HCT116 (cell line): ENCODE data around the gene KIFC1. TPM values are rescaled to one million over a fixed set of nuclear protein-coding genes. Genes with fewer than 3 reads are reported as not detected.

Source experiments
- ATAC-seq: fragments of 200-7000 bp; cut with Tn5 transposase; 2 replicates; pipeline ENCODE4 v1.9.1; 2020; ENCODE audit warnings: mild to moderate bottlenecking, moderate library complexity
- BruUV-seq: library from RNA; stranded (reverse); fragments of 400-500 nt; replicated peaks from 2 replicates; lab custom pipeline; 2021; lab: Mats Ljungman, UMichigan
- CTCF ChIA-PET: fragments of 300-600 bp; sonication (Branson Sonifier 250); formaldehyde crosslinking; loops from one replicate; lab custom pipeline; 2021; ENCODE audit warnings: antibody characterized with exemption; lab: Charles Lee
- POLR2A ChIA-PET: fragments of 300-600, 350-600 bp; sonication (Branson Sonifier 250); formaldehyde crosslinking; loops from one replicate; lab custom pipeline; 2021; ENCODE audit warnings: antibody characterized with exemption; lab: Charles Lee
- RAD21 ChIA-PET, 2 experiments: fragments of 300-600 bp; sonication (Branson Sonifier 250); formaldehyde crosslinking; loops; one replicate each; lab custom pipeline; 2023; ENCODE audit warnings: low total read pairs in 2 of 2; ENCODE audit not compliant: uncharacterized antibody in 2 of 2, unreplicated experiment in 2 of 2, low non-redundant PET in 1 of 2; lab: Charles Lee
- DNase-seq: peaks from one replicate; pipeline ENCODE4 v3.0.0-alpha.2; 2010; ENCODE audit warnings: low read depth, low spot score
- H2AFZ ChIP-seq: fragments of 200-600 bp; shearing (Covaris generic), sonication (generic); 2 replicates; pipeline ENCODE4 v1.6.1; 2017; ENCODE audit warnings: low read depth, mixed run types, mixed read lengths, antibody characterized with exemption, low read length; ENCODE audit not compliant: poor library complexity, severe bottlenecking
- H3K27ac ChIP-seq: 2 replicates; pipeline ENCODE4 v1.5.1; 2012; ENCODE audit warnings: low read depth, low read length
- H3K27me3 ChIP-seq: fragments of 200-600 bp; sonication (generic); 2 replicates; pipeline ENCODE4 v1.6.1; 2016; ENCODE audit warnings: mixed run types, low read length, mixed read lengths; ENCODE audit not compliant: insufficient read depth
- H3K36me3 ChIP-seq, 2 experiments: fragments of 200-500 bp in 1 of 2; fragments of 200-600 bp in 1 of 2; sonication (Bioruptor generic) in 1 of 2; sonication (generic) in 1 of 2; 2 replicates each; pipeline versions ENCODE4 v1.5.1 to v1.6.1; 2014 to 2016; ENCODE audit warnings: low read length in 2 of 2, inconsistent platforms in 1 of 2, mixed read lengths in 1 of 2, mixed run types in 1 of 2; ENCODE audit not compliant: insufficient read depth in 2 of 2, control insufficient read depth in 1 of 2
- H3K4me1 ChIP-seq, 2 experiments: fragments of 200-600 bp in 1 of 2; sonication (generic) in 1 of 2; 2 replicates each; pipeline versions ENCODE4 v1.5.1 to v1.6.1; 2012 to 2017; ENCODE audit warnings: low read length in 2 of 2, inconsistent platforms in 1 of 2, mild to moderate bottlenecking in 1 of 2, mixed read lengths in 1 of 2, mixed run types in 1 of 2, moderate library complexity in 1 of 2; ENCODE audit not compliant: insufficient read depth in 2 of 2, control insufficient read depth in 1 of 2
- H3K4me2 ChIP-seq: fragments of 200-600 bp; sonication (generic); 2 replicates; pipeline ENCODE4 v1.6.1; 2017; ENCODE audit warnings: mixed run types, low read length, mixed read lengths
- H3K4me3 ChIP-seq, 2 experiments: fragments of 200-600 bp in 1 of 2; sonication (generic) in 1 of 2; replicated peaks in 1 of 2; 2 replicates each; pipeline ENCODE4 v1.5.1; 2011 to 2016; ENCODE audit warnings: low read length in 2 of 2, control low read depth in 1 of 2, low read depth in 1 of 2, mild to moderate bottlenecking in 1 of 2, mixed read lengths in 1 of 2, mixed run types in 1 of 2
- H3K79me2 ChIP-seq: fragments of 200-600 bp; sonication (generic); 2 replicates; pipeline ENCODE4 v1.6.1; 2017; ENCODE audit warnings: mild to moderate bottlenecking, mixed run types, low read length, moderate library complexity, mixed read lengths; ENCODE audit not compliant: insufficient read depth
- H3K9ac ChIP-seq: fragments of 200-600 bp; sonication (generic); 2 replicates; pipeline ENCODE4 v1.6.1; 2016; ENCODE audit warnings: low read length, mixed read lengths
- H3K9me2 ChIP-seq: fragments of 200-600 bp; sonication (generic), shearing (Covaris generic); 2 replicates; pipeline ENCODE4 v1.6.1; 2017; ENCODE audit warnings: mixed run types, mild to moderate bottlenecking, moderate library complexity; ENCODE audit not compliant: insufficient read depth
- H3K9me3 ChIP-seq, 2 experiments: fragments of 200-500 bp in 1 of 2; fragments of 200-600 bp in 1 of 2; sonication (Bioruptor generic) in 1 of 2; sonication (generic) in 1 of 2; 2 replicates each; pipeline ENCODE4 v1.6.1; 2014 to 2017; ENCODE audit warnings: low read length in 2 of 2, mixed read lengths in 2 of 2, inconsistent platforms in 1 of 2, low read depth in 1 of 2, mild to moderate bottlenecking in 1 of 2, mixed run types in 1 of 2, moderate library complexity in 1 of 2; ENCODE audit not compliant: control insufficient read depth in 1 of 2, insufficient read depth in 1 of 2
- H4K20me1 ChIP-seq: fragments of 200-600 bp; sonication (generic), shearing (Covaris generic); 2 replicates; pipeline ENCODE4 v1.6.1; 2017; ENCODE audit warnings: mixed run types, mild to moderate bottlenecking, moderate library complexity; ENCODE audit not compliant: insufficient read depth
- CBX3 ChIP-seq: IDR thresholded peaks from 2 replicates; pipeline ENCODE4 v1.6.1; 2012; ENCODE audit warnings: low read depth
- ELF1 ChIP-seq: IDR thresholded peaks from 2 replicates; pipeline ENCODE4 v1.6.1; 2012; ENCODE audit warnings: low read depth, borderline replicate concordance
- EZH2 ChIP-seq: fragments of 200-600 bp; sonication (generic); IDR thresholded peaks from 2 replicates; pipeline ENCODE4 v1.6.1; 2017; ENCODE audit warnings: antibody characterized with exemption, mixed run types
- EZH2phosphoT487 ChIP-seq: fragments of 200-600 bp; IDR thresholded peaks from 2 replicates; pipeline ENCODE4 v1.6.1; 2018; ENCODE audit warnings: antibody characterized with exemption, borderline replicate concordance
- FOSL1 ChIP-seq: IDR thresholded peaks from 2 replicates; pipeline ENCODE4 v1.6.1; 2012; ENCODE audit warnings: low read depth
- JUND ChIP-seq: IDR thresholded peaks from 2 replicates; pipeline ENCODE4 v1.6.1; 2012
- POLR2AphosphoS5 ChIP-seq: IDR thresholded peaks from 2 replicates; pipeline ENCODE4 v1.6.1; 2011; ENCODE audit warnings: mild to moderate bottlenecking, low read depth, low read length, moderate library complexity
- RAD21 ChIP-seq: IDR thresholded peaks from 2 replicates; pipeline ENCODE4 v1.6.1; 2012; ENCODE audit warnings: low read depth, mild to moderate bottlenecking
- SIN3A ChIP-seq: IDR thresholded peaks from 2 replicates; pipeline ENCODE4 v1.6.1; 2012; ENCODE audit warnings: low read depth
- SRF ChIP-seq: IDR thresholded peaks from 2 replicates; pipeline ENCODE4 v1.6.1; 2012; ENCODE audit warnings: low read depth
- TCF7L2 ChIP-seq: IDR thresholded peaks from 2 replicates; pipeline ENCODE4 v1.7.0; 2011; ENCODE audit warnings: borderline replicate concordance, inconsistent platforms; ENCODE audit not compliant: insufficient read depth, insufficient read length; ENCODE audit errors: extremely low read depth
- YY1 ChIP-seq: IDR thresholded peaks from 2 replicates; pipeline ENCODE4 v1.6.1; 2011; ENCODE audit warnings: low read length, low read depth, moderate library complexity, mild to moderate bottlenecking; ENCODE audit not compliant: insufficient replicate concordance; ENCODE audit errors: extremely low read depth
- ZFX ChIP-seq: fragments of 450-650 bp; IDR thresholded peaks from 2 replicates; pipeline ENCODE4 v1.6.1; 2017
- intact Hi-C: fragments of 100-400 bp; cut with micrococcal nuclease; formaldehyde crosslinking; loops from 2 replicates; pipeline ENCODE4 v1.10.0; 2022
- total RNA-seq: library from RNA; stranded (reverse); gene quantifications from one replicate; pipeline ENCODE4 v1.2.1, GENCODE V29; 2021; ENCODE audit not compliant: unreplicated experiment
- TF ChIP-seq, protein P1 (sequence below): IDR thresholded peaks from 2 replicates; pipeline ENCODE4 v1.6.1; 2012
- TF ChIP-seq, protein P2 (sequence below): IDR thresholded peaks from 2 replicates; pipeline ENCODE4 v1.6.1; 2012; ENCODE audit warnings: low read depth
- TF ChIP-seq, protein P3 (sequence below): IDR thresholded peaks from 2 replicates; pipeline ENCODE4 v1.6.1; 2011; ENCODE audit warnings: mild to moderate bottlenecking, low read length, moderate library complexity; ENCODE audit not compliant: insufficient replicate concordance; ENCODE audit errors: extremely low read depth

KIFC1 gene
- total RNA-seq, 1 experiment from 2014 or later = 84.7 TPM

DNA sequence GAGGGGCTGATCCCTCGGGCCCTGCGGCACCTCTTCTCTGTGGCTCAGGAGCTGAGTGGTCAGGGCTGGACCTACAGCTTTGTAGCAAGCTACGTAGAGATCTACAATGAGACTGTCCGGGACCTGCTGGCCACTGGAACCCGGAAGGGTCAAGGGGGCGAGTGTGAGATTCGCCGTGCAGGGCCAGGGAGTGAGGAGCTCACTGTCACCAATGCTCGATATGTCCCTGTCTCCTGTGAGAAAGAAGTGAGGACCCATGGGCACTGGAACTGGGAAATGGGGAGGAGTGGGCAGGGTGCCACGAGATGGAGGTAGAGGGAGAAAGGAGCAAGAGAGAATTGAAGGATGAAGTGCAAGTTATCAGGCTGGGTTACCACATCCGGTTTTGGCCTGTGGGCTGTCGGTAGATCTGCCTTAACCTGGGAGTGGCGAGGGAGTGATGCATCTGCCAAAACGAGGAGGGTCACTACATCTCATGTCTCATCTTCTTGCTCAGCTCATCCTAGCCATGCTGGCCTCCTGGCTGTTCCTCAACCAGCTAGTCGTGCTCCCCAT is 13.8 kb downstream of the KIFC1 start:
- H2AFZ ChIP-seq = no peak overlapping the region
- H3K4me2 ChIP-seq = no peak overlapping the region
- intact Hi-C loops = no loop called here
- H3K36me3 ChIP-seq = peaks cover 44 to 59% of the 10 kb centered on the region in 2 experiments
- ATAC-seq = no peak
- CTCF ChIA-PET = no interaction called here
- H3K79me2 ChIP-seq = peaks cover 9% of the 10 kb centered on the region
- H3K9me2 ChIP-seq = no peaks in the 10 kb centered on the region
- no peaks in the 10 kb centered on the region for H3K9me3 ChIP-seq
- no peak for TF ChIP-seq SRF
- no peak; the same call in 1 of the 2 replicates for TF ChIP-seq POLR2AphosphoS5
- TF ChIP-seq FOSL1 = no peak
- no peak for TF ChIP-seq EZH2phosphoT487
- TF ChIP-seq JUND = no peak
- no peak for TF ChIP-seq SIN3A
- no peak for TF ChIP-seq EZH2
- no peak for TF ChIP-seq ELF1
- no peak for TF ChIP-seq RAD21
- TF ChIP-seq ZFX = no peak
- TF ChIP-seq CBX3 = no peak
- TF ChIP-seq, protein P1, sequence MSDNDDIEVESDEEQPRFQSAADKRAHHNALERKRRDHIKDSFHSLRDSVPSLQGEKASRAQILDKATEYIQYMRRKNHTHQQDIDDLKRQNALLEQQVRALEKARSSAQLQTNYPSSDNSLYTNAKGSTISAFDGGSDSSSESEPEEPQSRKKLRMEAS = no peak
- no peak overlapping the region for H3K9ac ChIP-seq
- H3K4me3 ChIP-seq = no peak overlapping the region
- H3K27me3 ChIP-seq = no peaks in the 10 kb centered on the region
- POLR2A ChIA-PET = interaction anchor here (0.7 kb wide), 1 partner anchor 40 kb away, joined by 3 read pairs; no protein-coding TSS in a partner anchor
- peaks cover 5 to 11% of the 10 kb centered on the region in 2 experiments; a peak in 3 of 4 replicates for H3K4me1 ChIP-seq
- RAD21 ChIA-PET = no interaction called here
- DNase-seq = no peak
- BruUV-seq = no TSS peak
- H4K20me1 ChIP-seq = no peaks in the 10 kb centered on the region
- no peak overlapping the region; the same call in 1 of the 2 replicates for H3K27ac ChIP-seq

DNA sequence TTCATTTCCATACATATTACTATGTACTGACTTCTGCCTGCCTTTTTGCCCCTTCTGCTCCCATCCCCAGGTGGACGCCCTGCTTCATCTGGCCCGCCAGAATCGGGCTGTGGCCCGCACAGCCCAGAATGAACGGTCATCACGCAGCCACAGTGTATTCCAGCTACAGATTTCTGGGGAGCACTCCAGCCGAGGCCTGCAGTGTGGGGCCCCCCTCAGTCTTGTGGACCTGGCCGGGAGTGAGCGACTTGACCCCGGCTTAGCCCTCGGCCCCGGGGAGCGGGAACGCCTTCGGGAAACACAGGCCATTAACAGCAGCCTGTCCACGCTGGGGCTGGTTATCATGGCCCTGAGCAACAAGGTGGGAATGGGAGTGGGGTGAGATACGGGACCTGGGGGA is 14.5 kb downstream of the KIFC1 start:
- Histone ChIP-seq H3K36me3 (peaks cover 41 to 59% of the 10 kb centered on the region in 2 experiments), H3K79me2 (peaks cover 8% of the 10 kb centered on the region), H3K9ac (no peak overlapping the region), H3K9me3 (no peaks in the 10 kb centered on the region), H3K27ac (no peak overlapping the region), H4K20me1 (no peaks in the 10 kb centered on the region), H3K4me2 (no peak overlapping the region), H3K9me2 (no peaks in the 10 kb centered on the region), H3K27me3 (no peaks in the 10 kb centered on the region), H3K4me3 (no peak overlapping the region), H2AFZ (no peak overlapping the region), H3K4me1 (peaks cover 5 to 12% of the 10 kb centered on the region in 2 experiments; a peak in 3 of 4 replicates)
- ATAC-seq = no peak
- ChIA-PET CTCF (no interaction called here), RAD21 (no interaction called here), POLR2A (interaction anchor here (0.7 kb wide), 1 partner anchor 41 kb away, joined by 3 read pairs; no protein-coding TSS in a partner anchor)
- intact Hi-C loops = no loop called here
- BruUV-seq = no TSS peak
- no peak for DNase-seq
- TF ChIP-seq, protein P2, sequence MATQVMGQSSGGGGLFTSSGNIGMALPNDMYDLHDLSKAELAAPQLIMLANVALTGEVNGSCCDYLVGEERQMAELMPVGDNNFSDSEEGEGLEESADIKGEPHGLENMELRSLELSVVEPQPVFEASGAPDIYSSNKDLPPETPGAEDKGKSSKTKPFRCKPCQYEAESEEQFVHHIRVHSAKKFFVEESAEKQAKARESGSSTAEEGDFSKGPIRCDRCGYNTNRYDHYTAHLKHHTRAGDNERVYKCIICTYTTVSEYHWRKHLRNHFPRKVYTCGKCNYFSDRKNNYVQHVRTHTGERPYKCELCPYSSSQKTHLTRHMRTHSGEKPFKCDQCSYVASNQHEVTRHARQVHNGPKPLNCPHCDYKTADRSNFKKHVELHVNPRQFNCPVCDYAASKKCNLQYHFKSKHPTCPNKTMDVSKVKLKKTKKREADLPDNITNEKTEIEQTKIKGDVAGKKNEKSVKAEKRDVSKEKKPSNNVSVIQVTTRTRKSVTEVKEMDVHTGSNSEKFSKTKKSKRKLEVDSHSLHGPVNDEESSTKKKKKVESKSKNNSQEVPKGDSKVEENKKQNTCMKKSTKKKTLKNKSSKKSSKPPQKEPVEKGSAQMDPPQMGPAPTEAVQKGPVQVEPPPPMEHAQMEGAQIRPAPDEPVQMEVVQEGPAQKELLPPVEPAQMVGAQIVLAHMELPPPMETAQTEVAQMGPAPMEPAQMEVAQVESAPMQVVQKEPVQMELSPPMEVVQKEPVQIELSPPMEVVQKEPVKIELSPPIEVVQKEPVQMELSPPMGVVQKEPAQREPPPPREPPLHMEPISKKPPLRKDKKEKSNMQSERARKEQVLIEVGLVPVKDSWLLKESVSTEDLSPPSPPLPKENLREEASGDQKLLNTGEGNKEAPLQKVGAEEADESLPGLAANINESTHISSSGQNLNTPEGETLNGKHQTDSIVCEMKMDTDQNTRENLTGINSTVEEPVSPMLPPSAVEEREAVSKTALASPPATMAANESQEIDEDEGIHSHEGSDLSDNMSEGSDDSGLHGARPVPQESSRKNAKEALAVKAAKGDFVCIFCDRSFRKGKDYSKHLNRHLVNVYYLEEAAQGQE = no peak
- TF ChIP-seq, protein P3, sequence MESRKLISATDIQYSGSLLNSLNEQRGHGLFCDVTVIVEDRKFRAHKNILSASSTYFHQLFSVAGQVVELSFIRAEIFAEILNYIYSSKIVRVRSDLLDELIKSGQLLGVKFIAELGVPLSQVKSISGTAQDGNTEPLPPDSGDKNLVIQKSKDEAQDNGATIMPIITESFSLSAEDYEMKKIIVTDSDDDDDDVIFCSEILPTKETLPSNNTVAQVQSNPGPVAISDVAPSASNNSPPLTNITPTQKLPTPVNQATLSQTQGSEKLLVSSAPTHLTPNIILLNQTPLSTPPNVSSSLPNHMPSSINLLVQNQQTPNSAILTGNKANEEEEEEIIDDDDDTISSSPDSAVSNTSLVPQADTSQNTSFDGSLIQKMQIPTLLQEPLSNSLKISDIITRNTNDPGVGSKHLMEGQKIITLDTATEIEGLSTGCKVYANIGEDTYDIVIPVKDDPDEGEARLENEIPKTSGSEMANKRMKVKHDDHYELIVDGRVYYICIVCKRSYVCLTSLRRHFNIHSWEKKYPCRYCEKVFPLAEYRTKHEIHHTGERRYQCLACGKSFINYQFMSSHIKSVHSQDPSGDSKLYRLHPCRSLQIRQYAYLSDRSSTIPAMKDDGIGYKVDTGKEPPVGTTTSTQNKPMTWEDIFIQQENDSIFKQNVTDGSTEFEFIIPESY = no peak
- TF ChIP-seq YY1 (no peak), EZH2 (no peak), JUND (no peak), TCF7L2 (no peak), FOSL1 (no peak)
